ENCODE data around the gene IKBKG. TPM values are rescaled to one million over a fixed set of nuclear protein-coding genes. Genes with fewer than 3 reads are reported as not detected.

Gene IKBKG
- total RNA-seq, 3 donors from 2014 or later: 44.3 to 51.6 (median 45.3) TPM

DNA sequence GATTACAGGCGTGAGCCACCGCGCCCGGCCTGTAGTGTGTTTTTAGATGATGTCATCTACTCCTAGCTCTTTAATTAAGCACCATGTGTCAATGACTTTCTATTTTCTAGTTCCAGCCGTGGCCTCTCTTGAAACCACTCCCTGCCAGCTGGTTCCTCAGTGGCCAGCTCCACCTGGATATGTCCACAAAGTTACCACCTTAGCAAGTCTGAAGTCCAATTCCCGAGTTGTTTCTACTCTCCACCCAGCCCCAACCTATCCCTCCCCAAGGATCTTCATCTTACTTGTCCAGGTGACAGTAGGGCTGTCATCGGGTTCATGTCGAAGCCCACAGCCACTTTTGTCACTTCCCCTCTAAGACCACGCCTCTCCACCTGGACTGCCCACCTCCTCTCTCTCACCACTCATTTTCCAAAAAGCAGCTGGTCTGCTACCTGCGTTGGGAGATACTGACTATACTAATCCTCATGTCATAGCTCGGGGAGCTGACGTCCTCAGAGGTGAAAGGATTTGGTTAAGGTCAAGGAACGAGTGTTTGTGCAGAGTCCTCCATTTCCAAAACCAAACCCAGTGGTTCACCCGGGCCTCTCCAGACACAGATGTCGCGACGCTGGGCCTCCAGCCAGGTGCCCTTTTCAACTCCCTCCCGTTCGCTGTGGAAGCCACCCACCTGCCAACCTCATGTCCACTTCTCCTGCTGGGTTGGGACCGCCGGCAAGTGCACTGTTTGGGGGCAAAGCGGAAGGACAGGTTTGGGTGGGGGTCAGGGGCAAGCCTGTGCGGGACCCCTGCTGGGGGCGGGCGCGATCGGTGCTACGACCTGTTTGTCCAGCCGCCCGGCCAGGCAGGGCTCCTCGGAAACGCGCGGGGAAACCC lies 32.1 kb upstream of the IKBKG start:
- ATAC-seq (no peak), DNase-seq (no peak)
- Mint-ChIP-seq H3K36me3 (ENCODE audit: insufficient read depth) (peaks cover 2% of the 10 kb centered on the region), H3K9me3 (no peaks in the 10 kb centered on the region), H3K4me1 (ENCODE audit: low read depth) (peaks cover 30% of the 10 kb centered on the region), H3K4me3 (peak overlapping the region; percentile 84), H3K27me3 (ENCODE audit: low read depth) (no peaks in the 10 kb centered on the region)

DNA sequence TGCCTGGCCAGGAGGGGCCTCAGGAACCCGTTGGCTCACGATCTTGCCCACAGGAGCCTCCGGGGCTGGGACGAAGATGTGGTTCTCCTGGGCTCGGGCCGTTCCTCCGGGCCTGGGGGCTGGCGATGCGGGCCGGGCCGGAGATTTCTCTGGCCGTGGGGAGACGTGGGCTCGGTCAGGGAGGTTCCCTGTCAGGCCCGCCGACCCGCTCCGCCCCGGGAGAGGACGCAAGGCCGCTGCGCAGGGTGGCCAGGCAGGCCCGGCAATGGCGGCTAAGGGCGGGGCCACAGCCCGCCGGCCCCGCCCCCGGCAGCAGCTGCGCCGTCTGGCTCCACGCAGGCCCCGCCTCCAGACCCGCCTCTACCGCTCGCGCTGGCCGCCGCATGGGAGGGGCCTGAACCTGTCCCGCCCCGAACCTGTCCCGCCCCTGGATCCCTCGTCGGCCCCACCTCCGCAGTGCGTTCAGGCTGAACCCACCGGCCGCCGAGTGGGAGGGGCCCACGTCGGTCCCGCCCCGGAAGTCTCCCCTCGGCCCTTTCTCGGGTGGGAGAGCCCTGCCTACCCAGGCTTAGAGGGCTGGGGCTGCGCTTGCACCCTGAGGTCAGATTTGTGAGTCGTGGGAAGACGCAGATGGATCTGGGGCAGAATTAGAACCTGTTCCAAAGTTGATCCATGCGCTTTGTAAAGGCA lies 31.3 kb upstream of the IKBKG start, which contains the start of gene FAM3A:
Gene FAM3A (minus strand): TSS at position 267 of the 690 bp plus-strand sequence. CDS start 460 bp downstream, outside the sequence.
- Mint-ChIP-seq H3K9me3 (no peaks in the 10 kb centered on the region), H3K4me3 (peak within 1 kb of the TSS; percentile 84), H3K27me3 (ENCODE audit: low read depth) (no peaks in the 10 kb centered on the region), H3K4me1 (ENCODE audit: low read depth) (peaks cover 26% of the 10 kb centered on the region), H3K36me3 (ENCODE audit: insufficient read depth) (peaks cover 2% of the 10 kb centered on the region)
- peak; percentile 96 to 98 for ATAC-seq
- peak; percentile 92 for DNase-seq

DNA sequence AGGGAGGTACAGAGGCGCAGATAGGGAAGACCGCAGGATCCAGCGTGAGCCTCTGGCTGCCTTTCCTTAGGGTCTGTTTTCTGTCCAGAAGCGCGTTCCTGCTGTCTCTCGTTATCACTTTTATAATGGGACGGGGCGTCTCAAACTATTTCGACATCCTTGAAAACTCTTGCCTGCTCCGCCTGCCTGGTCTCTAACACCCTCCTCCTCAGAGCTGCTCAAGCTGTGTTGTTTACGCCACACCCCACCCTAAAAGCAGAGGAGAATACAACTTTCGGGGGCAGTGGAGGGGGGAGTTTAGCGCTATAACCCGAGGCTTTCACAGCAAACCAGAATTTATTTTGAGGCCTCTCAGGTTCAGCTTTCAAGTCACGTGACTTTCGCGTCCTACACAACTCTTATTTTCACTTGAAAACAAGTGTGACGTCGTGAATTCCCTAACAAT lies 30.7 kb upstream of the IKBKG start:
- H3K4me3 Mint-ChIP-seq: peak overlapping the region; percentile 81
- peak in 1 of 2 donors; percentile 6 for ATAC-seq
- H3K9me3 Mint-ChIP-seq: no peaks in the 10 kb centered on the region
- H3K36me3 Mint-ChIP-seq (ENCODE audit: insufficient read depth): peaks cover 2% of the 10 kb centered on the region
- H3K4me1 Mint-ChIP-seq (ENCODE audit: low read depth): peaks cover 21% of the 10 kb centered on the region
- no peak for DNase-seq
- H3K27me3 Mint-ChIP-seq (ENCODE audit: low read depth): no peaks in the 10 kb centered on the region

DNA sequence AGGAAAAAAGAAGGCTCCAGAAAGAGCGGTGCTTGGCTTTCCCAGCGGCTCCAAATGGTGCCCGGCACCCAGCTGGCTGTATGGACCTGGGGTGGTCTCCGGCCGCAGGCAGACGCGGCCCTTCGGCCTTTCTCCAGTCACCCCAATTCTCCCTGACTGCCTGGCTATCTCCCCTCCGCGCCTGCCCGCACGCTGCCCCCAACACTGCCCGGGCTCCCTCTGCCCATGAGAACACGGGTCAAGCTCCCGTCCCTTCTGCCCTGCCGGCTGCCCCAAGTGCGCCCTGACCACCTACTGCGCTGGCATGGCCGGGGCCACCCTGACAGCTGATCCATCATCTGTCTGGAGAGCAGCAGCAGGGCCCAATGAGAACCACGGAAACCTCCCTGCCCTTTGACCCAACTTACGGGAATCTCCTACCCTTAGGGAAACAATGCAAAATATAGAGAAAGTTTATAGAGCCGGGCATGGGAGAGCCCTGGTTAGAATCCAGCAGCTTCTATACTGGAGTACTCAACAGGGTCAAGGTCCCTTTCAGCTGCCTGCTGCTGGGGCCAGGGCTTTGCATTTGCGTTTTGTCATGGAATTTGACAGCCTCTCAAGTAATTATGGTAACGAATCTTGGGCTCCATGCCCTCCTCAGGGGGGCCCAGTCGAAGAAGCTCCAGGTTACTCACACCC lies 30.2 kb upstream of the IKBKG start:
- H3K4me1 Mint-ChIP-seq (ENCODE audit: low read depth): peaks cover 18% of the 10 kb centered on the region
- no peaks in the 10 kb centered on the region for H3K27me3 Mint-ChIP-seq (ENCODE audit: low read depth)
- ATAC-seq: no peak
- no peak overlapping the region for H3K4me3 Mint-ChIP-seq
- no peak for DNase-seq
- peaks cover 2% of the 10 kb centered on the region for H3K36me3 Mint-ChIP-seq (ENCODE audit: insufficient read depth)
- H3K9me3 Mint-ChIP-seq: no peaks in the 10 kb centered on the region

DNA sequence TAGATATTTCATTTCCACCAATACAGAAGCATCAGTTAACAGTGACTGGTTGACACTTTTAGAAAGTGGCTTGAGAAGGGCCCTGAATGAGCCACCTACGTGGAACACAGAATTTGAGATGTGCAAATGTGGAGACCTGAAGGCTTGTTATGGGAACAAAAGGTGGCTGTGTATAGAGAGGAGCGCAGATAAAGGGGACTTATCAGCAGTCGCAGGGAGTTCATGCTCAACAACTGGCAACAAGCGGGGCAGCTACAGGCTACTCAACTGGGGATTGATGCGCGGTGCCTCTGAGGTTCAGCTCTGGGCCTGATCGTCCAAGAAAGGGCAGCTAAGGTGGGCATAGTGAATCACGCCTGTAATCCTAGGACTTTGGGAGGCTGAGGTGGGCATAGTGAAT lies 28.0 kb upstream of the IKBKG start:
- no peak for ATAC-seq
- Mint-ChIP-seq H3K4me1 (ENCODE audit: low read depth) (peaks cover 11% of the 10 kb centered on the region), H3K36me3 (ENCODE audit: insufficient read depth) (no peaks in the 10 kb centered on the region), H3K4me3 (no peak overlapping the region), H3K9me3 (no peaks in the 10 kb centered on the region), H3K27me3 (ENCODE audit: low read depth) (no peaks in the 10 kb centered on the region)
- DNase-seq: no peak

DNA sequence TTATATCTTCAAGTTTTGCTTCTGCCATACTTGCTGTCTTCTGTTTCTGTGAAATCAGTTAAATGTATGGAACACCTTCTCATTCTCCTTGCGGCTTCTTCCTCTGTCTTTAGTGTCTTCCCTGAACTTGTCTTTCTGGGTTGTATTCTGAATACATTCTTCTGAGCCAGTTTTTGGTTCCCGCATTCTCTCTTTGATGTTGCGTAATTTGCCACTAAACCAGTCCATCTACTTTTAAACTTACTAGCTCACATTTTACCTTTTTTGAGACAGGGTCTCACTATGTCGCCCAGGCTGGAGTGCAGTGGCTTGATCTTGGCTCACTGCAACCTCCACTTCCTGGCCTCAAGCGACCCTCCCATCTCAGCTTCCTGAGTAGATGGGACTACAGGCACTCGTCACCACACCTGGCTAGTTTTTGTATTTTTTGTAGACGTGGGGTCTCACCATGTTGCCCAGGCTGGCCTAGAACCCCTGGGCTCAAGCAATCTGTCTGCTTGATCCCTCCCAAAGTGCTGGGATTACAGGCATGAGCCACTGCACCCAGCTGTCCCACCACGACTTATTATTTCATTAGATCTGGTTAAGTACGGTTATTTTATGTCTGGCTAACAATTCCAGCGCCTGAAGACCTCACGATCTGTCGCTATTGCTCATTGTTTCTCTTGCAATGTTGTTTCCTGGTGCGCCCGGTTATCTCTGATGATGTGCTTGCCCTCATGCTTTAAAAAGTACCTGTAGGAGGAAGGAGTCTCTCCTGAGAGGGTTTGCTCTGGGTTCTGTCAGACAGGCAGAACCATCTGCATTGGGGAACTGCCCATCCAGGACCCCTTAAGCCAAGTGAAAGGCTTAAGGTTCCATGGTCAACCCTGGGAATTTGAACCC lies 21.6 kb upstream of the IKBKG start:
- Mint-ChIP-seq H3K4me1 (ENCODE audit: low read depth) (peaks cover 15% of the 10 kb centered on the region), H3K27me3 (ENCODE audit: low read depth) (no peaks in the 10 kb centered on the region), H3K36me3 (ENCODE audit: insufficient read depth) (no peaks in the 10 kb centered on the region), H3K9me3 (no peaks in the 10 kb centered on the region), H3K4me3 (no peak overlapping the region)
- ATAC-seq (peak in 1 of 2 donors; percentile 11), DNase-seq (no peak)

DNA sequence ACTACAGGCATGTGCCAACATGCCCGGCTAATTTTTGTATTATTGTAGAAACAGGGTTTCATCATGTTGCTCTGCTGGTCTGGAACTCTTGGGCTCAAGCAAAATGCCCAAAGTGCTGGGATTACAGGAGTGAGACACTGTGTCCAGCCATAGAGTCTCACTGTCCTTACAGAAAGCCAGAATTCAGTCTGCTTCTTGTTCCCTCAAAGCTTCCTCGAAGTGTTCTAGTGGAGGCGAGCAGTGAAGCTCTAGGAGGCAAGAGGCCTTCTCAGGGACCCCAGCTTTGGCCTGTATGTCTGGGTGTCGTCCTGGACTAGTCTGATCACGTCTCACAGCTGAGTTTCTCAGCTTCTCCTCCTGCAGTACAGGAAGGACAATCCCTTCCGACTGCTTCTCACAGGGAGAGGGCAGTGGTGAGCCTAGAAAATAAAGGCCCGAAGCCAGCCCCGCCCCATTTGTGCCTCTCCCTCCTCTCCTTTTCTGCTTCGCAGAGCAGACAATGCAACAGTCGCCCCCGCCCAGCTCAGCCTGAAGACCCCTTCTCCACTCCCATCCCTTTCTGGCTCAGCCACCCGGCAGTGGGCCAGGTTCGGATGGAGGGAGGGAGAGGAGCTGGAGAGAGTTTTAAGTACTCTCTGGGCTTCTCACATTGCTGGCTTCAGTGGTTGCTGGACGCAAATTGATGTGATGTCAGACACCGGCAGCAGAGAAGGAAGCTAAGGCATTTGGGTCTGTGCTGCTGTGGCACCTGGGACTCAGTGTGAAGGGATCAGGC lies 20.3 kb upstream of the IKBKG start:
- H3K36me3 Mint-ChIP-seq (ENCODE audit: insufficient read depth): no peaks in the 10 kb centered on the region
- ATAC-seq (peak; percentile 85 to 86), DNase-seq (peak; percentile 41)
- peaks cover 15% of the 10 kb centered on the region for H3K4me1 Mint-ChIP-seq (ENCODE audit: low read depth)
- H3K9me3 Mint-ChIP-seq: no peaks in the 10 kb centered on the region
- H3K27me3 Mint-ChIP-seq (ENCODE audit: low read depth): no peaks in the 10 kb centered on the region
- H3K4me3 Mint-ChIP-seq: no peak overlapping the region

DNA sequence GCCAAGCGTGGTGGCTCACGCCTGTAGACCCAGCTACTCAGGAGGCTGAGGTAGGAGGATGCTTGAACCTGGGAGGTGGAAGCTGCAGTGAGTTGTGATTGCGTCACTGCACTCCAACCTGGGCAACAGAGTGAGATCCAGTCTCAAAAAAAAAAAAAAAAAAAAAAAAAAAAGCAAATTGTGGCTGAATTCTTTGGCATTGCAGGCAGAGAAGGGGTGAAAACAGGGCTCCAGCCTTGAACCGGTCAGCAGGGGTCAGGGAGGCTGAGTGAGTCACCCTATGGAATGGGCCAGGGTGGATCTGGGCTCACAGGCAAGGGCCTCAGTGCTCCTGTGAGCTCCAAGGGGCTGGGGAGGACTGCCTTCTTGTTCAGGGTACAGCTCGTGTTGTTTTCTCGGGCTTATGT lies 18.2 kb upstream of the IKBKG start:
- ATAC-seq (no peak), DNase-seq (no peak)
- Mint-ChIP-seq H3K9me3 (no peaks in the 10 kb centered on the region), H3K4me1 (ENCODE audit: low read depth) (peaks cover 15% of the 10 kb centered on the region), H3K36me3 (ENCODE audit: insufficient read depth) (no peaks in the 10 kb centered on the region), H3K4me3 (no peak overlapping the region), H3K27me3 (ENCODE audit: low read depth) (no peaks in the 10 kb centered on the region)

DNA sequence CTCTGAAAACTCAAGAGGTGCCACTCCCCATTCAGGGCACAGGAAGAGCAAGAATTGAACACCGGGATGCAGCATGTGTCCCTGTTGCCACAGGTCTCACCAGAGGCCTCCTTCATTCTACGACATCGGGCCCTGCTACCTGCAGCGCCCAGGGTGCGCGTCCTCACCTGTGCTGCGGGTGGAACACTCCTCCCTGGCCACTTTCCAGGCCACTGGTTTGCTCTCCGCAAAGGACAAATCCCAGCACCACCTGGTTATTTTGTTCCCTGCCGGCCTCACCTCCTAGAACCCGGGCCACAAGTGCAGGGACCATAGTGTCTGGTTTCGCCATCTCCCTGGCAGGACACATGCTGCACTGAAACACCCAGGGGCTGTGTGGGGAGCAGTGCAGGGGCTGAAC lies 17.1 kb upstream of the IKBKG start:
- DNase-seq (no peak), ATAC-seq (no peak)
- H3K4me3 Mint-ChIP-seq: no peak overlapping the region
- no peaks in the 10 kb centered on the region for H3K27me3 Mint-ChIP-seq (ENCODE audit: low read depth)
- H3K9me3 Mint-ChIP-seq: no peaks in the 10 kb centered on the region
- H3K36me3 Mint-ChIP-seq (ENCODE audit: insufficient read depth): no peaks in the 10 kb centered on the region
- peaks cover 17% of the 10 kb centered on the region for H3K4me1 Mint-ChIP-seq (ENCODE audit: low read depth)

DNA sequence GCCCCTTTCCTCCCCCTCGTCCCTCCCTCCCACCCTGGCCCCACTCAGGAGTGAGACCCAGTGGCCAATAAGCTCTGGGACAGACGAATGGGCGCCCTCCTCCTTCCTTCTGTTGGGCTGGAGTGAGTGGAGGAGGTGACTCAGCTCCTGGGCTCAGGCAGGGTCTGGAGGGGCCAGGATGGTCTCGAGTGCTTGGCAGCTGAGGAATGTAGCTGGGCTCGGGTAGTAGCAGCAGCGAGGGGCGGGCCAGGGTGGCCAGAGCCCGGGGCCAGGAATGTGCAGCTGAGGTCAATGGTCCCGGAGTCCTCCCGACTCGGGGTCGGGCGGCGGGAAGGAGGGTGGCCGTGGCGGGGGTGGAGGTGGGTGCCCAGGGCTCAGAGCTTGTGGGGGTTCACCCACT lies 15.8 kb upstream of the IKBKG start:
- Mint-ChIP-seq H3K9me3 (no peaks in the 10 kb centered on the region), H3K4me1 (ENCODE audit: low read depth) (peaks cover 5% of the 10 kb centered on the region), H3K27me3 (ENCODE audit: low read depth) (no peaks in the 10 kb centered on the region), H3K36me3 (ENCODE audit: insufficient read depth) (no peaks in the 10 kb centered on the region), H3K4me3 (no peak overlapping the region)
- no peak for ATAC-seq
- DNase-seq: no peak

DNA sequence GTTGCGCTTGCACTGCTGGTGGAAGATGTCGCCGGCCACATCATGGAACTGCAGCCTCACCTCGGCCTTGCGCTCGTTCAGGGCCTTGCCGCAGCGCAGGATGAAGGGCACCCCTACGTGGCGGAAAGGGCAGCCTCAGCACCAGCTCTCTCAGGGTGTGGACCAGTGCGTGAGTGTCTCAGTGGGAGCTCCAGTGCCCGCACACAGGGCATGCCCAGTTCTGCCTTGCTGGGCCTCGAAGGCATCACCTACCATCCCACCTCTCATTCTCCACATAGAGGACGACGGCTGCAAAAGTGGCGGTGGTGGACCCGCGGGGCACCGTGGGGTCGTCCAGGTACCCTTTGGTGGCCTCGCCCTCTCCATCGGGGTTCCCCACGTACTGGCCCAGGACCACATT lies 14.7 kb upstream of the IKBKG start:
- H3K36me3 Mint-ChIP-seq (ENCODE audit: insufficient read depth): no peaks in the 10 kb centered on the region
- ATAC-seq: no peak
- H3K4me3 Mint-ChIP-seq: no peak overlapping the region
- DNase-seq: no peak
- no peaks in the 10 kb centered on the region for H3K9me3 Mint-ChIP-seq
- no peaks in the 10 kb centered on the region for H3K27me3 Mint-ChIP-seq (ENCODE audit: low read depth)
- H3K4me1 Mint-ChIP-seq (ENCODE audit: low read depth): peaks cover 2% of the 10 kb centered on the region

DNA sequence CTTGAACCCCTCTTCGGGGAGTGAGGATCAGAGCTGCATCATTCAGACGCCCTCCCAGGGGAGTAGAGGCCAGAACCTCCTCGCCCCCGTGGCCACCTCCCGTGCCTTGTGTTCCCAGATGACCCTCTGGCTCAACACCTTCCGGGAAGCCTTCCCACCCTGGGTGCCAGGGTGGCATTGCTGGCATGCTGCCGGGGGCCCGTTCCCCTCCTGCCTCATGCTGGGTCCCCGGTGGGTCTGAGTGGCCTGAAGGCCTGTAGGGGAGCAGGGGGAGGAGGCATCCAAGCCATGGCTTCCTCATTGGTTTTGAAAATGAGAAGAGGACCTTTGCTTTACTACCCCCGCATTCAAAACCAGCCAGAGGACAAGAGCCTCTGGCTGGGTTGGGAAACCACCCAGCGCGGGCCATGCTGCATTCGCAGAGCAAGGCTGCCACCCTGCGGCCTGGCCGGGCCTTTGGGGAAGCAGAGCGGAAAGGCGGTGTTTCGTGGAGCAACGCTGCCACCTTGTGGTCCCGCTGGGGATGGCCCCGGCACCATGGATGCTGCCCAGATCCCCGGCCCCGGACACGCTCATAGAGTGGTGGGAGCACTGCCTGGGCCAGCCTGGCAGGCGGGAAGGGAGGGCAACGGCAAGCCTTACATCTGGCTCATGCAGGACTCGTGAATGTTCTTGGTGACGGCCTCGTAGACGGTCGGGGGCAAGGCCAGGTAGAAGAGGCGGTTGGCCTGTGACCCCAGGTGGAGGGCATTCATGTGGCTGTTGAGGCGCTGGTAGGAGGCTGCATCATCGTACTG lies 12.7 kb upstream of the IKBKG start:
- Mint-ChIP-seq H3K4me1 (ENCODE audit: low read depth) (peaks cover 2% of the 10 kb centered on the region), H3K9me3 (no peaks in the 10 kb centered on the region), H3K36me3 (ENCODE audit: insufficient read depth) (no peaks in the 10 kb centered on the region), H3K4me3 (no peak overlapping the region), H3K27me3 (ENCODE audit: low read depth) (no peaks in the 10 kb centered on the region)
- DNase-seq: peak; percentile 93
- ATAC-seq: peak; percentile 95 to 97
